T-helper 2 cell treated with Interferon-gamma antibody and Interleukin-4, amounts not matched to agents 5 μg/mL and 100 μg/mL, for 36 hours (primary cell): ENCODE measurements around the gene DCAF12L2.
"Not testable (repeated sequence)": the region's sequence is repeated elsewhere in the genome, so short reads cannot be mapped to it uniquely, and the experiment has no call there.

ENCODE experiments used
- DNase-seq: peaks from one replicate; pipeline ENCODE4 v3.0.0; 2021; ENCODE audit warnings: low spot score
- H3K27ac Mint-ChIP-seq: one replicate; pipeline ENCODE4 v1.8.0; 2021; ENCODE audit warnings: mild to moderate bottlenecking, mixed read lengths
- H3K27me3 Mint-ChIP-seq: one replicate; pipeline ENCODE4 v1.8.0; 2021; ENCODE audit warnings: low read depth, mixed read lengths
- H3K36me3 Mint-ChIP-seq: one replicate; pipeline ENCODE4 v1.8.0; 2021; ENCODE audit warnings: low read depth, mixed read lengths
- H3K4me1 Mint-ChIP-seq: one replicate; pipeline ENCODE4 v1.8.0; 2021; ENCODE audit warnings: low read depth, mixed read lengths
- H3K4me3 Mint-ChIP-seq: one replicate; pipeline ENCODE4 v1.8.0; 2022; ENCODE audit warnings: mild to moderate bottlenecking, moderate library complexity, mixed read lengths
- H3K9me3 Mint-ChIP-seq: one replicate; pipeline ENCODE4 v1.8.0; 2021; ENCODE audit warnings: mixed read lengths

DCAF12L2 gene

DNA sequence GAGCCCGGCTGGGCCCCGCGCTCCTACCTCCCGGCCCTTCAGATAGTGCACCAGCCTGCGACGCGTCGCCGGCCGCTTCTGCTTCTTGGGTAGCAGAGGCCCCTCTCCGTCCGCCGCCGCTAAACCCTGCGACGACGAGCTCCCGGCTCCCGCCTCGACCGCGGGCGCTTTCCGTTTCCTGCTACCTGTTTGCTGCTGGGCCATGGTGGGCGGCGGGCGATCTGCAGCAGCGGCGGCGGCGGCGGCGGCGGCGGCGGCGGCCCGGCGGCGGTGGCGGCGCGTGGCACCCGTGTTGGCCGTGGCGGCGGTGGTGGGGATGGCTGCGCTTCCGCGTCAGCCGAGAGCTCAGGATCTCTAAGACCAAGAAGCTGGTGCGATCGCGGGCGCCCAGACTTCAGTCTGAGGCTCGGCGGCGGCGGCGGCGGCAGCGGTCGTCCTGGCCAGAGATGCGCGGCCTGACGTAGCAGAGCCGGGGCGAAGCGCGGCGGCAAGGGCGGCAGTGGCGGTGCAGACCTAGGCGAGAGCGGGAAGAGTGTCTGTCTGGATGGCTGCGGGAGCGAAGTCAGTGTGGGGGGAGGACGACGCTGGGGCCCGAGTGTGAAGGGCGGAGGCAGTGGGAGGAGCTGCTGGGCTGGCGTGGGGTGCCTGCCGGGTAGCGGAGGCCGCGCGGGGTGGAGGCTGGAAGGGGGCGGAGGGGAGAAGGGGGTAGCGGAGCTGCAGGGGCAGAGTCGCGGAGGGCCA is at the start of gene DCAF12L2:
TSS of gene DCAF12L2 (minus strand) at position 569 of the 741 bp plus-strand sequence. CDS start at position 204, 365 bp downstream.
- Mint-ChIP-seq H3K36me3 (no peaks in the 10 kb centered on the region), H3K27me3 (no peaks in the 10 kb centered on the region), H3K9me3 (no peaks in the 10 kb centered on the region), H3K27ac (no peak within 1 kb of the TSS), H3K4me1 (no peaks in the 10 kb centered on the region), H3K4me3 (no peak within 1 kb of the TSS)
- no peak for DNase-seq

DNA sequence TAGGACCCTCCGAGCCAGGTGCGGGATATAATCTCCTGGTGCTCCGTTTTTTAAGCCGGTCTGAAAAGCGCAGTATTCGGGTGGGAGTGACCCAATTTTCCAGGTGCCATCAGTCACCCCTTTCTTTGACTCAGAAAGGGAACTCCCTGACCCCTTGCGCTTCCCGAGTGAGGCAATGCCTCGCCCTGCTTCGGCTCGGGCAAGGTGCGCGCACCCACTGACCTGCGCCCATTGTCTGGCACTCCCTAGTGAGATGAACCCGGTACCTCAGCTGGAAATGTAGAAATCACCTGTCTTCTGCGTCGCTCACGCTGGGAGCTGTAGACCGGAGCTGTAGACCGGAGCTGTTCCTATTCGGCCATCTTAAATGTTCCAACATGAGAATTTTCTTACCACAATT is 24.8 kb upstream of the DCAF12L2 start:
- not testable (repeated sequence) for H3K27me3 Mint-ChIP-seq, DNase-seq, H3K4me1 Mint-ChIP-seq, H3K36me3 Mint-ChIP-seq, H3K4me3 Mint-ChIP-seq, H3K27ac Mint-ChIP-seq, H3K9me3 Mint-ChIP-seq

DNA sequence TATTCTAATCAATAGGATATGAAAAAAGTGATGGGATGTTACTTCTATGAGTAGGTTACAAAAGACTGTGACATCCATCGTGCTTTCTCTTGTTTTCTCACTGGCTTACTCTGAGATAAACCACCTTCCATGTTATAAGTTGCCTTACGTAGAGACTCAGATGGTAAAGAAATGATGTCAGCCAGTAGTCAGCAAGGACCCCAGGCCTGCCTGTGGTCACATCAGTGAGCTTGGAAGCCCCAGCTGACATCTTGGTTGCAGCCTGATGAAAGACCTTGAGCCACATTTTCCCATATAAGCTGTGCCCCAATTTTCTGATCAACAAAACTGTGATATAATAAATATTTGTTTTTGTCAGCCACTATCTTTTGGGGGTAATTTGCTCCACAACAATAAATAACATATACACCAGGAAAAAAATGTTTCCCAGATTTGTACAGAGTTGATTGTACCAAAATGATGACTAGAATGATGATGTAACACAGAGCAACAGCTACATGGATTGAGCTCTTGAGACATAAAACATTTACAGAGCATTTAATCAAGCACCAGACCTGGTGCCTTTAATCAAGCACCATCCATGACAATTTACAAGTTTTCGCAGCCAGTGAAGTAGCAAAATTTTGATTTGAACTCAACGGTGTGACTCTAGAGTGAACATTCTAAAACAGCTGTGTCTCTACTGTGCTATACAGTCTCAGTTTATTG is 11.2 kb upstream of the DCAF12L2 start:
- Mint-ChIP-seq H3K27me3 (no peaks in the 10 kb centered on the region), H3K4me3 (no peak overlapping the region), H3K27ac (no peak overlapping the region), H3K9me3 (no peaks in the 10 kb centered on the region), H3K4me1 (no peaks in the 10 kb centered on the region), H3K36me3 (no peaks in the 10 kb centered on the region)
- DNase-seq = no peak

DNA sequence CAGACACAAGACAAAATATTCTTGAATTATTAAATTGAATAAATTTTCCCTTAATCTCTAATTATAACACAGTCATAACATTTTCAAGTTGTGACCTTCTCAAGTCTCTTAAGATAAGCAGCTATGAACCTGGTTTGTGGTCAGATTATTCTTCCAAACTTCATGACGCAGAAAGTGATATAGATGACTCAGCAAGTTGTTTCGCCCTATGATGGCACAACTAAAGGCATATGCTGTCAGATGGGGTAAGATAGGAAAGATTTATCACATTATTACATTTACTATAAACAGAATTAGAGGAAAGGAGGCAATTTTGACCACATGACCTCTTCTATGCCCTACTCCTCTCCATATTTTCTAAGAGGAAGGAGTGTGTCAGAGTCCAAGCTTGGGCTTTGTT is 4.6 kb upstream of the DCAF12L2 start:
- no peaks in the 10 kb centered on the region for H3K27me3 Mint-ChIP-seq
- no peaks in the 10 kb centered on the region for H3K36me3 Mint-ChIP-seq
- no peaks in the 10 kb centered on the region for H3K9me3 Mint-ChIP-seq
- no peak for DNase-seq
- H3K4me1 Mint-ChIP-seq = no peaks in the 10 kb centered on the region
- no peak overlapping the region for H3K27ac Mint-ChIP-seq
- H3K4me3 Mint-ChIP-seq = no peak overlapping the region

DNA sequence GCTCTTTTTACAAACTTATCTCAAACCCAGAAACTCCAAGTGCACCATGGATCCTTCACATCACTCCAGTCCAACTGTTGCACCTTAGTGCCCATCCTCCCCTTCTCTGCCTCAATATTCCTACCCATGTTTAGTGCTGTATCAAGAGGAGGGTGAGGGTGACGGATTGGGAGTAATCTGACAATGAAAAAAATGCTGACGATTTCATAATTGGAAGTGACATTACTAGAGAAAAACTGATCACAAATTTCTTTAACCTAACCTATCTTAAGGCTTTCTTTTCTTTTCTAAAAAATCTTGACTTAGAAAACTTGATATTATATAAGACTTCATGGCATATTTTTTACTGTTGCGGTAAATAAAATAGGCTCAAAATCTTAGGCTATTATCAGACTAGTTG is 1.5 kb upstream of the DCAF12L2 start:
- Mint-ChIP-seq H3K4me3 (no peak overlapping the region), H3K4me1 (no peaks in the 10 kb centered on the region), H3K9me3 (no peaks in the 10 kb centered on the region), H3K27me3 (no peaks in the 10 kb centered on the region), H3K27ac (no peak overlapping the region), H3K36me3 (no peaks in the 10 kb centered on the region)
- DNase-seq = no peak

DNA sequence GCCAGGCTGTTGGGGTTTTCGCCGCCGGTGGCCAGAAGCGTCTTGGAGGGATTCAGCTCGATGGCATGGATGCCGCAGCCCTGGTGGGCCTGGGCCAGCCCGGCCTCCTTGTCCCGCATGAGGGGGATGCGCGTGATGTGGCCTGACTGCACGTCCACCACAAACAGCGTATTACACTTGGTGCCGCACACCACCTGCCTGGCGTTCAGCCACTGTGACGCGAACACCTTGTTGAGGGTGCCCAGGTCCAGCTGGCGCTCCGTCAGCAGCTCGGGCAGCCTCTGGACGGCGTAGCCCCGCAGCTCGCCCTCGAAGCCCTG is 728 bp downstream of the DCAF12L2 start:
- no peaks in the 10 kb centered on the region for H3K9me3 Mint-ChIP-seq
- no peak overlapping the region for H3K4me3 Mint-ChIP-seq
- DNase-seq = no peak
- no peaks in the 10 kb centered on the region for H3K27me3 Mint-ChIP-seq
- H3K36me3 Mint-ChIP-seq = no peaks in the 10 kb centered on the region
- H3K27ac Mint-ChIP-seq = no peak overlapping the region
- no peaks in the 10 kb centered on the region for H3K4me1 Mint-ChIP-seq

DNA sequence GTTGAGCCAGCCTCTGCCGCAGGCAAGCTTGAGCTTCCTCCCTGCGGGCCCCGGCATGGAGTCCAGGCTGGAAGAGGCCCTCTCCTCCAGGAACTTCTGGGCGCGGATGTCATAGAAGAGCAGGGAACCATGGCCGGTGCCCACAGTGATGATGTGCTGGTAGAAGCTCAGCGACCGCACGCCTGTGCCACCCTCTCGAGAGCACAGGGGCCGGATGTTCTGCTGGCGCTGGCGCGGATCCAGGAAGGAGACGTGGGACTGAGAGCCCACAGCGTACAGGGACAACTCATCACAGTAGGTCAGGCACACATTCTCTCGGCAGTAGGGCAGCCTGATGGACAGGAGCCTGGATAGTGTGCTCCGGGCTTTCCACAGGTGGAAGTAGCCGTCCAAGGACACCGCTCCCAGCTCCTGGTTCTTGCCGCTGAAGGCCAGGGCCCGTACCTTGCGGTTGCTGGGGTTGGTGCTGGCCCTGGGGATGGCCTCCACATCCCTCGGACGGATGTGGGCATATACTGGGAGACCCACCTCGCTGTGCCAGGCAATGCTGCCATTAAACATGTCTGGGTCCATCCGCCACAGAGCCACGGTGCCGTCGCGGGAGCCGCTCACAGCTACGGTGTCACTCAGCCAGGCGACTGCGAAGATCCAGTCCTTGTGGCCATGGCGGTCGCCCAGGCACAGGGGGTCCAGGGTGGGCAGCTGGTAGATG is 1.2 kb downstream of the DCAF12L2 start:
- H3K4me3 Mint-ChIP-seq = no peak overlapping the region
- no peaks in the 10 kb centered on the region for H3K4me1 Mint-ChIP-seq
- no peaks in the 10 kb centered on the region for H3K36me3 Mint-ChIP-seq
- DNase-seq = no peak
- H3K9me3 Mint-ChIP-seq = no peaks in the 10 kb centered on the region
- H3K27me3 Mint-ChIP-seq = no peaks in the 10 kb centered on the region
- no peak overlapping the region for H3K27ac Mint-ChIP-seq

DNA sequence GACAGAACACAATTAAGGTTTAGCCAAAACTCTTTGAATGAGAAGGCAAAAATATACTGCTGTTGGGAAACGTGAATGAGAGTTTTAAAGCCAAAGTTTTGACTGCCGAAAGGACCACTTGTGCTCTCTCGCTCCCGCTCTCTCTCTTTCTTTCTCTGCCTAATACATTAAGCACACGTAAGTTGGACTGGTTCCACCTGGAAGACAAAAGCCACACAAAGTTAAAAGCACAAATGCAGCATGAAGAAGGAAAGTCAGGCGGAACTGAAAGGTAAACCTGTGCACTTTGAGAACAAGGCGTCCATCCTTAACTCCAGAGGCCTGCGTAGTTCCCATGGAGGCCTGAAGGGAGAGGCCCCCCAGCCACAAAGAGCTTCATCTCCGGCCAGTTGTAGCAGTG is 1.9 kb downstream of the DCAF12L2 start:
- H3K4me3 Mint-ChIP-seq = no peak overlapping the region
- H3K4me1 Mint-ChIP-seq = no peaks in the 10 kb centered on the region
- H3K27me3 Mint-ChIP-seq = no peaks in the 10 kb centered on the region
- no peak overlapping the region for H3K27ac Mint-ChIP-seq
- no peaks in the 10 kb centered on the region for H3K36me3 Mint-ChIP-seq
- H3K9me3 Mint-ChIP-seq = no peaks in the 10 kb centered on the region
- DNase-seq = no peak

DNA sequence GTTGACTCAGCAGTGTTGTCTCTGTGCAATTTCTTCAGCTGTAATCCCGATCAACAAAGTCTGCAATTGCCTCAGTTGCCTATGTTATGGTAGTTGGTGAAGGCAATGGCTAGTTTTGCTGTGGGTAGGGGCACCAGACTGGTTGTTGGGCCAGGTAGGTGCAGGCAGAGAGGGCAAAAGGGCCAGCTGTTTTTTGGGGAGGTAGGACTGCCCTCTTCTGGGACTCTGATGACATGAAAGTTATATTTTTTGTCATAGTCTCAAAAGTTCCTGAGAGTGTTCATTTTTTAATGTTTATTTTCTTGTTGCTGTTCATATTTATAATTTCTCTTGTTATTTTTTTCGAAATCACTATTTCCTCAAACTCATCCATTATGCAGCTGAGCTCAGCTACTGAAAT is 25.1 kb downstream of the DCAF12L2 start:
- H3K27me3 Mint-ChIP-seq = no peaks in the 10 kb centered on the region
- H3K36me3 Mint-ChIP-seq = no peaks in the 10 kb centered on the region
- no peak overlapping the region for H3K27ac Mint-ChIP-seq
- no peaks in the 10 kb centered on the region for H3K4me1 Mint-ChIP-seq
- no peak for DNase-seq
- H3K9me3 Mint-ChIP-seq = no peaks in the 10 kb centered on the region
- H3K4me3 Mint-ChIP-seq = no peak overlapping the region

DNA sequence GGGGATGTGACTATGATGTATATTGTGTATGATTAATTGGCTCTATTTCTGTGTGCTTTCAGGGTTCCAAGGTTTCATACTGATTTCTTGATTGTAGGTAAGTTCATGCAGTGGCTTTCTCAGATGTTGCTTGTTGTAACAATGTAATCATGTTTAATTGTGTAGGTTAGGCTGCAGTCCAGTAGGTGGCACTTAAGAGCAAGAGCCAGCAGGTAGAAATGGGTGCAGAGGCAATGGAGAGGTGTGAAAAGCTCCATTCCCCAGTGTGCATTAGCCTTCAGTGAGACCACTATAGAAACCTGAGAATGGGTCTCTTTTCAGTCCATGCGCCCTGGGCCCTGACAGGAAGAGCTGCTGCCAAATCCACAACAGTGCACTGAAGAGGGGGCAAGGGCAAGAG is 28.2 kb downstream of the DCAF12L2 start:
- Mint-ChIP-seq H3K27ac (no peak overlapping the region), H3K27me3 (no peaks in the 10 kb centered on the region), H3K4me3 (no peak overlapping the region), H3K9me3 (no peaks in the 10 kb centered on the region), H3K36me3 (no peaks in the 10 kb centered on the region), H3K4me1 (no peaks in the 10 kb centered on the region)
- DNase-seq = no peak

DNA sequence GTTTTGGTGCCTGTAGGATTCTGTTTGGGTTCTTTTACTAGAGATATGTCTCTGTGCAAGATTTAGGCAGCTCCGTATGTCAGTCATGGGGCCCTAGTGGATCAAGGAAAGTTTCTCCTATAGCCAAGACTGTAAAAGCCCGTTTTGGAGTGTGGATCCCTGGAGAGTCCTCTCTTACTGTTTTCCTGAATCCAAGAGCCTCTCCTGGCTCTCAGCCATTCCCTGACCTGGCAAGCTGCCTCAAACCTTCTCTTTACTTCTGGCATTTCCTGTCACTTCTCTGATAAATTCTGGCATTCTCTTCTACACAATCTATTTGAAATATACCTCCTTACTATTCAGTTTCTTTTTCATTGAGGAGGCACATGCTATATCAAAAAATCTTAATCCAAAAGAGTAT is 41.4 kb downstream of the DCAF12L2 start:
- no peak overlapping the region for H3K4me3 Mint-ChIP-seq
- no peaks in the 10 kb centered on the region for H3K9me3 Mint-ChIP-seq
- no peaks in the 10 kb centered on the region for H3K36me3 Mint-ChIP-seq
- no peak for DNase-seq
- no peaks in the 10 kb centered on the region for H3K4me1 Mint-ChIP-seq
- H3K27ac Mint-ChIP-seq = no peak overlapping the region
- no peaks in the 10 kb centered on the region for H3K27me3 Mint-ChIP-seq
